Measurements from ENCODE around the gene MSMP.

The MSMP gene

DNA sequence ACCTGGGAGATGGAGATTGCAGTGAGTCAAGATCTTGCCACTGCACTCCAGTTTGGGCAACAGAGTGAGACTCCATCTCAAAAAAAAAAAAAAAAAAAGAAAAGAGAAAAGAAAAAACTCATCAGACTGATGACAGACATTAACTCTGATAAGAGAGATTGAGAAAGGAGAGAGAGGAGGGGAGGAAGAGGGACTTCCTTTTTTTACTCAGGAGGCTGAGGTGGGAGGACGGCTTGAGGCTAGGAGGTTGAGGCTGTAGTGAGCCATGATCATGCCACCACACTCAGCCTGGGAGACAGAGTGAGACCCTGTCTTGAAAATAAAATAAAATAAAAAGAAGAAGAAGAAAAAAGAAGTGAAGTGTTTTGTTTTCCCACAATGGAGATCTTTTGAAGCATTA lies 9.7 kb upstream of the MSMP start:
- WGBS (ENCODE audit: extremely low coverage, insufficient coverage, insufficient read length), result no CpG with 5 or more reads among the region's 1 CpG
- no peaks in the 10 kb centered on the region for H3K27me3 ChIP-seq (ENCODE audit: insufficient read depth, low read length)

DNA sequence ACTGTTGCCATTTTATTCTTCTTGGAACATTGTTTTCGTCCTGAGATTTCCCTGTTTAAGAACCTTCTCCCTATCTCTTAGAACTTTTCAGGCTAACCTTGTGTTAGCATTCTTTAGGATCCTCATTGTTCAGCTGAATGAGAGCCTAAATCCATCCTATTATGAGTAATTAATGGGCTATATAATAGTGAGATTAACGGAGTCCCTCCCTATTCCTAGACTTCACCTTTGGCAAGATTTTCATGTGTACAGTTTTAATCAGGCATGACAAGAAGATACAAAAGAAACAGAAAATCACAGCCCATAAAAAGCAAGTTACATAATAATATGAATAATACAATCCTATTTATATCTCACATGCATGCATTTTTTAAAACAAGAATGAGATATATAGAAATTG lies 9.1 kb upstream of the MSMP start:
- Histone ChIP-seq H3K14ac (ENCODE audit: low read length) (no peak overlapping the region), H3K23ac (ENCODE audit: low read length) (no peak overlapping the region), H2BK120ac (ENCODE audit: insufficient read depth, low read length, poor library complexity) (no peak overlapping the region), H4K12ac (ENCODE audit: low read depth, low read length) (no peak overlapping the region), H3K27ac (ENCODE audit: low read depth, low read length) (no peak overlapping the region), H2BK12ac (ENCODE audit: low read length) (no peak overlapping the region), H2AFZ (ENCODE audit: insufficient read depth, low read length, poor library complexity) (no peak overlapping the region), H3K79me2 (ENCODE audit: control insufficient read depth, insufficient read depth, low read length, poor library complexity) (no peaks in the 10 kb centered on the region), H3K9ac (ENCODE audit: low read length) (no peak overlapping the region), H3K4me1 (ENCODE audit: control insufficient read depth in 1 of 2, insufficient read depth in 2 of 2, low read length in 2 of 2) (peaks cover 0 to 5% of the 10 kb centered on the region in 2 experiments), H3K18ac (ENCODE audit: low read length) (no peak overlapping the region), H3K79me1 (ENCODE audit: low read length) (no peaks in the 10 kb centered on the region), H3K4me2 (ENCODE audit: low read length) (no peak overlapping the region), H3K4me3 (ENCODE audit: low read depth, low read length) (no peak overlapping the region), H3K36me3 (ENCODE audit: control insufficient read depth in 1 of 2, insufficient read depth in 2 of 2, low read length in 2 of 2) (no peaks in the 10 kb centered on the region), H3K4ac (ENCODE audit: low read depth, low read length) (no peak overlapping the region), H2BK5ac (ENCODE audit: low read depth, low read length, poor library complexity) (no peak overlapping the region), H4K8ac (ENCODE audit: low read depth, low read length) (no peak overlapping the region), H3K27me3 (ENCODE audit: insufficient read depth, low read length) (no peaks in the 10 kb centered on the region), H3K9me3 (ENCODE audit: insufficient read depth, low read depth, low read length) (no peaks in the 10 kb centered on the region), H4K91ac (ENCODE audit: low read depth, low read length) (no peak overlapping the region), H2AK5ac (ENCODE audit: low read length) (no peak overlapping the region)
- no CpG with 5 or more reads among the region's 2 CpGs for WGBS (ENCODE audit: extremely low coverage, insufficient coverage, insufficient read length)
- no peak for DNase-seq

More for the DNA sequence above, 9.7 kb upstream of the MSMP start:
- H3K9me3 ChIP-seq (ENCODE audit: insufficient read depth, low read depth, low read length), result no peaks in the 10 kb centered on the region
- no peak overlapping the region for H3K4ac ChIP-seq (ENCODE audit: low read depth, low read length)
- no peak for DNase-seq
- H3K4me1 ChIP-seq (ENCODE audit: control insufficient read depth in 1 of 2, insufficient read depth in 2 of 2, low read length in 2 of 2), result peaks cover 0 to 5% of the 10 kb centered on the region in 2 experiments
- no peak overlapping the region for H3K9ac ChIP-seq (ENCODE audit: low read length)
- H4K8ac ChIP-seq (ENCODE audit: low read depth, low read length), result no peak overlapping the region
- no peak overlapping the region for H4K12ac ChIP-seq (ENCODE audit: low read depth, low read length)
- no peak overlapping the region for H3K4me2 ChIP-seq (ENCODE audit: low read length)
- H2BK12ac ChIP-seq (ENCODE audit: low read length), result no peak overlapping the region
- H2BK5ac ChIP-seq (ENCODE audit: low read depth, low read length, poor library complexity), result no peak overlapping the region
- H3K18ac ChIP-seq (ENCODE audit: low read length), result no peak overlapping the region
- no peak overlapping the region for H3K14ac ChIP-seq (ENCODE audit: low read length)
- no peaks in the 10 kb centered on the region for H3K36me3 ChIP-seq (ENCODE audit: control insufficient read depth in 1 of 2, insufficient read depth in 2 of 2, low read length in 2 of 2)
- H3K23ac ChIP-seq (ENCODE audit: low read length), result no peak overlapping the region
- H4K91ac ChIP-seq (ENCODE audit: low read depth, low read length), result no peak overlapping the region
- H3K27ac ChIP-seq (ENCODE audit: low read depth, low read length), result no peak overlapping the region
- no peak overlapping the region for H2AFZ ChIP-seq (ENCODE audit: insufficient read depth, low read length, poor library complexity)
- no peaks in the 10 kb centered on the region for H3K79me1 ChIP-seq (ENCODE audit: low read length)
- no peak overlapping the region for H2AK5ac ChIP-seq (ENCODE audit: low read length)
- no peak overlapping the region for H2BK120ac ChIP-seq (ENCODE audit: insufficient read depth, low read length, poor library complexity)
- H3K79me2 ChIP-seq (ENCODE audit: control insufficient read depth, insufficient read depth, low read length, poor library complexity), result no peaks in the 10 kb centered on the region
- no peak overlapping the region for H3K4me3 ChIP-seq (ENCODE audit: low read depth, low read length)

DNA sequence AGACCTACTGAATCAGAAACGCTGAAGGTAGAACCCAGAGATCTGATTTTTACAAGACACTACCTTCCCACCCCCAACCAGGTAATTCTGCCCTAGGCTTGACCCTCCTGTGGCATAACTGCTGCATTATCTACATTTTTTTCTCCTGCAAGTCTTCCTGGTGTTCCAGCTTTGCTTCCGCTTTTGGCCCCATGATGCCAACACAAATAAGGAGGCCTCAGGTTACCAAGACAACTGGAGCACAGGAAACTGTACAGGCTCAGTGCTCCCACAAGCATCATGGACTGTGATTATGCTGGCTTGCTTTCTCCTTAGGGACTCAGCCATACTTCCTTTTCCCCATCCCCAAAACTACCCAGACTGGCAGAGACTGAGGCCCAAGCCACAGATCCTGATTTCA lies 6.6 kb upstream of the MSMP start:
- Histone ChIP-seq H4K8ac (ENCODE audit: low read depth, low read length) (no peak overlapping the region), H2BK5ac (ENCODE audit: low read depth, low read length, poor library complexity) (no peak overlapping the region)
- no CpG with 5 or more reads among the region's 2 CpGs for WGBS (ENCODE audit: extremely low coverage, insufficient coverage, insufficient read length)

GRCh38 chr9:35759795-35760194 lies 5.7 kb upstream of the MSMP start:
- Histone ChIP-seq H3K18ac (ENCODE audit: low read length) (no peak overlapping the region), H2AFZ (ENCODE audit: insufficient read depth, low read length, poor library complexity) (no peak overlapping the region), H3K79me1 (ENCODE audit: low read length) (peaks cover 9% of the 10 kb centered on the region), H3K4ac (ENCODE audit: low read depth, low read length) (no peak overlapping the region), H3K9ac (ENCODE audit: low read length) (no peak overlapping the region), H3K79me2 (ENCODE audit: control insufficient read depth, insufficient read depth, low read length, poor library complexity) (no peaks in the 10 kb centered on the region), H3K4me3 (ENCODE audit: low read depth, low read length) (no peak overlapping the region), H2BK5ac (ENCODE audit: low read depth, low read length, poor library complexity) (no peak overlapping the region), H3K27me3 (ENCODE audit: insufficient read depth, low read length) (no peaks in the 10 kb centered on the region), H3K36me3 (ENCODE audit: control insufficient read depth in 1 of 2, insufficient read depth in 2 of 2, low read length in 2 of 2) (no peaks in the 10 kb centered on the region), H3K4me2 (ENCODE audit: low read length) (no peak overlapping the region), H2BK120ac (ENCODE audit: insufficient read depth, low read length, poor library complexity) (no peak overlapping the region), H4K12ac (ENCODE audit: low read depth, low read length) (no peak overlapping the region), H3K27ac (ENCODE audit: low read depth, low read length) (no peak overlapping the region), H3K23ac (ENCODE audit: low read length) (no peak overlapping the region), H3K14ac (ENCODE audit: low read length) (no peak overlapping the region), H3K9me3 (ENCODE audit: insufficient read depth, low read depth, low read length) (no peaks in the 10 kb centered on the region), H4K8ac (ENCODE audit: low read depth, low read length) (no peak overlapping the region), H4K91ac (ENCODE audit: low read depth, low read length) (no peak overlapping the region), H3K4me1 (ENCODE audit: control insufficient read depth in 1 of 2, insufficient read depth in 2 of 2, low read length in 2 of 2) (peaks cover 0 to 12% of the 10 kb centered on the region in 2 experiments), H2AK5ac (ENCODE audit: low read length) (no peak overlapping the region), H2BK12ac (ENCODE audit: low read length) (no peak overlapping the region)
- DNase-seq, result no peak
- no CpG with 5 or more reads among the region's 4 CpGs for WGBS (ENCODE audit: extremely low coverage, insufficient coverage, insufficient read length)

More for the DNA sequence above, 6.6 kb upstream of the MSMP start:
- Histone ChIP-seq H3K4me3 (ENCODE audit: low read depth, low read length) (no peak overlapping the region), H3K27ac (ENCODE audit: low read depth, low read length) (no peak overlapping the region), H3K27me3 (ENCODE audit: insufficient read depth, low read length) (no peaks in the 10 kb centered on the region), H3K18ac (ENCODE audit: low read length) (no peak overlapping the region), H4K12ac (ENCODE audit: low read depth, low read length) (no peak overlapping the region), H2AK5ac (ENCODE audit: low read length) (no peak overlapping the region), H3K79me1 (ENCODE audit: low read length) (peaks cover 9% of the 10 kb centered on the region), H3K36me3 (ENCODE audit: control insufficient read depth in 1 of 2, insufficient read depth in 2 of 2, low read length in 2 of 2) (no peaks in the 10 kb centered on the region), H3K14ac (ENCODE audit: low read length) (no peak overlapping the region), H2AFZ (ENCODE audit: insufficient read depth, low read length, poor library complexity) (no peak overlapping the region), H3K4ac (ENCODE audit: low read depth, low read length) (no peak overlapping the region), H3K23ac (ENCODE audit: low read length) (no peak overlapping the region), H3K4me1 (ENCODE audit: control insufficient read depth in 1 of 2, insufficient read depth in 2 of 2, low read length in 2 of 2) (peaks cover 0 to 12% of the 10 kb centered on the region in 2 experiments), H3K4me2 (ENCODE audit: low read length) (no peak overlapping the region), H4K91ac (ENCODE audit: low read depth, low read length) (no peak overlapping the region), H2BK120ac (ENCODE audit: insufficient read depth, low read length, poor library complexity) (no peak overlapping the region), H2BK12ac (ENCODE audit: low read length) (no peak overlapping the region), H3K79me2 (ENCODE audit: control insufficient read depth, insufficient read depth, low read length, poor library complexity) (no peaks in the 10 kb centered on the region), H3K9ac (ENCODE audit: low read length) (no peak overlapping the region), H3K9me3 (ENCODE audit: insufficient read depth, low read depth, low read length) (no peaks in the 10 kb centered on the region)
- DNase-seq, result peak in 1 of 2 donors; percentile 31

Measured in trophoblast cell (in vitro differentiated cells and primary cell).